ENCODE measurements around the gene EPB41L1.

EPB41L1 gene

GRCh38 chr20:36208257-36208656, 53.7 kb downstream of the EPB41L1 start:
- H3K36me3 Mint-ChIP-seq, result no peaks in the 10 kb centered on the region
- H3K4me3 Mint-ChIP-seq, result no peak overlapping the region
- no peaks in the 10 kb centered on the region for H3K9me3 Mint-ChIP-seq (ENCODE audit: low read depth)
- no peak overlapping the region for H3K27ac Mint-ChIP-seq
- no peaks in the 10 kb centered on the region for H3K4me1 Mint-ChIP-seq (ENCODE audit: low read depth)
- no peaks in the 10 kb centered on the region for H3K27me3 Mint-ChIP-seq

- Mint-ChIP-seq H3K27ac (no peak overlapping the region), H3K27me3 (no peaks in the 10 kb centered on the region), H3K36me3 (no peaks in the 10 kb centered on the region), H3K4me3 (no peak overlapping the region), H3K9me3 (ENCODE audit: low read depth) (no peaks in the 10 kb centered on the region), H3K4me1 (ENCODE audit: low read depth) (no peaks in the 10 kb centered on the region)
Observed at GRCh38 chr20:36210436-36211021, 56.0 kb downstream of the EPB41L1 start.

DNA sequence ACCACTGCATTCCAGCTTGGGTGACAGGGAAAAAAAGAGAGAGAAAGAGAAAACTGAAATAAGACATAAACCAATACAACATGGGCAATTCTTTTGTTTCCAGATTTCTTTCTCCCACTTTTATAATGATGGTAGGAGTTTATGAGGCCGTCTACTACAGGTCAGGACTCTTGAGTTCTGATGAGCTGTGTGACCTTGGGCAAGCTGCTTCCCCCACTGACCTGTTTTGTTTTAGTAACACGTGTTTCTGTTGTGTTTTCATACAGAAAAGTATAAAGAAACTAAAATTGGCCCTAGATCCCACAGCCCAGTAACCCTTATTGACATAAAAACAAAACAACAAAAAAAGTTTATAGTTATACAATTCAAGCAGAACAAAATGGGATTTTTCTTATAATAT, 58.8 kb downstream of the EPB41L1 start:
- Mint-ChIP-seq H3K27me3 (no peaks in the 10 kb centered on the region), H3K36me3 (no peaks in the 10 kb centered on the region), H3K9me3 (ENCODE audit: low read depth) (no peaks in the 10 kb centered on the region), H3K4me3 (no peak overlapping the region), H3K4me1 (ENCODE audit: low read depth) (no peaks in the 10 kb centered on the region), H3K27ac (no peak overlapping the region)

GRCh38 chr20:36214684-36215256, 60.2 kb downstream of the EPB41L1 start:
- no peak overlapping the region for H3K27ac Mint-ChIP-seq
- H3K27me3 Mint-ChIP-seq, result no peaks in the 10 kb centered on the region
- H3K36me3 Mint-ChIP-seq, result no peaks in the 10 kb centered on the region
- no peaks in the 10 kb centered on the region for H3K4me1 Mint-ChIP-seq (ENCODE audit: low read depth)
- no peaks in the 10 kb centered on the region for H3K9me3 Mint-ChIP-seq (ENCODE audit: low read depth)
- no peak overlapping the region for H3K4me3 Mint-ChIP-seq

GRCh38 chr20:36215778-36216177, 61.2 kb downstream of the EPB41L1 start:
- H3K9me3 Mint-ChIP-seq (ENCODE audit: low read depth), result no peaks in the 10 kb centered on the region
- H3K27me3 Mint-ChIP-seq, result no peaks in the 10 kb centered on the region
- no peaks in the 10 kb centered on the region for H3K4me1 Mint-ChIP-seq (ENCODE audit: low read depth)
- no peak overlapping the region for H3K4me3 Mint-ChIP-seq
- no peak overlapping the region for H3K27ac Mint-ChIP-seq
- no peaks in the 10 kb centered on the region for H3K36me3 Mint-ChIP-seq

DNA sequence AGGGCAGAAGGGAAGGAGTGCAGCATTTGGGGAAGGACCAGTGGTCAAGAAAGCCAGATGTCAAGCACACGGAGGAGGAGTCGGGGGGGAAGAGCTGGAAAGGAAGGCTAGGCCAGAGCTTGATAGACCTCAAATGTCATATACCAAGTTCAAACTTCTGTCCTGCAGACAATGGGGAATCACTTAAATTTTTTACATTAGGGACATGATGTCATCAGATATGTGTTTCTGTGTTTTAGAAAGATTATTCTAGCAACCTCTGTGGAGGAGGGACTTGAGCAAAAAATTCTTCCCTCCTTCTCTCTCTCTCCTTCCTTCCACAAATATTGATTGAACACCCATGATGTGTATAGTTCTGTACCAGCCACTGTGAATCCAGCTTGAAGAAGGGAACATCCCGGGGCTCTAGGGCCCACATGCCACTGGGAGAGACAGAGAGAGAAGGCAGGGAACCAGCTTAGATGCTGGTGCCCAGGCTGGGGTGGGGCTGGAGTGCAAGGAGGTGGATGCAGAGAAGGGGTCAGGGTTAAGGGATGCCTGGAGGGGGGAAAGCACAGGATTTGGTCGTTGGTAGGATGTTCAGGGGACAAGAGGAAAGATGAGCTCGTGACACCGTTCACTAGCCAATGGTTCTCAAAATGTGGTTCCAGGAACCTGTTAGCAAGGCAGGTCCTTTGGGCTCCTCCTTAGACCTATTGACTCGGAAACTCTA, 61.9 kb downstream of the EPB41L1 start:
- Mint-ChIP-seq H3K27me3 (no peaks in the 10 kb centered on the region), H3K27ac (no peak overlapping the region), H3K4me1 (ENCODE audit: low read depth) (no peaks in the 10 kb centered on the region)

GRCh38 chr20:36217226-36217625, 62.7 kb downstream of the EPB41L1 start:
- Mint-ChIP-seq H3K36me3 (no peaks in the 10 kb centered on the region), H3K27ac (no peak overlapping the region), H3K4me3 (no peak overlapping the region), H3K4me1 (ENCODE audit: low read depth) (no peaks in the 10 kb centered on the region), H3K9me3 (ENCODE audit: low read depth) (no peaks in the 10 kb centered on the region), H3K27me3 (no peaks in the 10 kb centered on the region)

More for the DNA sequence above, 61.9 kb downstream of the EPB41L1 start:
- no peaks in the 10 kb centered on the region for H3K9me3 Mint-ChIP-seq (ENCODE audit: low read depth)
- H3K36me3 Mint-ChIP-seq, result no peaks in the 10 kb centered on the region
- no peak overlapping the region for H3K4me3 Mint-ChIP-seq

GRCh38 chr20:36218380-36219064, 64.0 kb downstream of the EPB41L1 start:
- H3K27me3 Mint-ChIP-seq, result no peaks in the 10 kb centered on the region
- no peaks in the 10 kb centered on the region for H3K4me1 Mint-ChIP-seq (ENCODE audit: low read depth)
- H3K9me3 Mint-ChIP-seq (ENCODE audit: low read depth), result no peaks in the 10 kb centered on the region
- H3K27ac Mint-ChIP-seq, result no peak overlapping the region
- no peak overlapping the region for H3K4me3 Mint-ChIP-seq
- no peaks in the 10 kb centered on the region for H3K36me3 Mint-ChIP-seq

- Mint-ChIP-seq H3K4me3 (no peak overlapping the region), H3K36me3 (no peaks in the 10 kb centered on the region), H3K9me3 (ENCODE audit: low read depth) (no peaks in the 10 kb centered on the region), H3K27ac (no peak overlapping the region), H3K27me3 (no peaks in the 10 kb centered on the region), H3K4me1 (ENCODE audit: low read depth) (no peaks in the 10 kb centered on the region)
Observed at GRCh38 chr20:36219671-36220220, 65.2 kb downstream of the EPB41L1 start.

GRCh38 chr20:36225666-36226065, 71.1 kb downstream of the EPB41L1 start:
- Mint-ChIP-seq H3K4me1 (ENCODE audit: low read depth) (peaks cover 8% of the 10 kb centered on the region), H3K4me3 (no peak overlapping the region), H3K9me3 (ENCODE audit: low read depth) (no peaks in the 10 kb centered on the region), H3K36me3 (no peaks in the 10 kb centered on the region), H3K27me3 (no peaks in the 10 kb centered on the region), H3K27ac (no peak overlapping the region)

DNA sequence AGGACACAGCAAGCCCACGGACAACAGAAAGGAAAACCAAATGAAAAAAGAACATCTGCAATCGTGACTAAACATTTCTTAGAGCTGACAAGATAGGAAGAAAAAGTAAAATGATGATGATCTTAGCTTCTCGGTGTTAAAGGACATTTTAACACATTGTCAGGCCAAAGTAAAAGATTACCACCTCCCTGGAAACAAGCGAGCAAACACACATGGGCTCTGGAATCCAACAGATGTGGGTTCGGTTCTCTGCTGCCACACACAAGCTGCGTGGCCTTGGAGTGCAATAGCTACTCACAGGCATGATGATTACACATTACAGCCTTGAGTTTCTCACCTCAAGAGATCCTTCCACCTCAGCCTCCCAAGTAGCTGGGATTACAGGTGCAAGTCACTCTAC, 74.2 kb downstream of the EPB41L1 start:
- Mint-ChIP-seq H3K27ac (no peak overlapping the region), H3K9me3 (ENCODE audit: low read depth) (no peaks in the 10 kb centered on the region), H3K4me1 (ENCODE audit: low read depth) (peaks cover 8% of the 10 kb centered on the region), H3K27me3 (peaks cover 1% of the 10 kb centered on the region), H3K4me3 (no peak overlapping the region), H3K36me3 (no peaks in the 10 kb centered on the region)

GRCh38 chr20:36230019-36230418, 75.5 kb downstream of the EPB41L1 start:
- no peak overlapping the region for H3K27ac Mint-ChIP-seq
- H3K36me3 Mint-ChIP-seq, result no peaks in the 10 kb centered on the region
- H3K4me1 Mint-ChIP-seq (ENCODE audit: low read depth), result peaks cover 8% of the 10 kb centered on the region
- H3K9me3 Mint-ChIP-seq (ENCODE audit: low read depth), result no peaks in the 10 kb centered on the region
- H3K27me3 Mint-ChIP-seq, result peaks cover 1% of the 10 kb centered on the region
- H3K4me3 Mint-ChIP-seq, result no peak overlapping the region

- Mint-ChIP-seq H3K27ac (no peak overlapping the region), H3K9me3 (ENCODE audit: low read depth) (no peaks in the 10 kb centered on the region), H3K4me1 (ENCODE audit: low read depth) (peaks cover 10% of the 10 kb centered on the region), H3K36me3 (no peaks in the 10 kb centered on the region), H3K27me3 (peaks cover 1% of the 10 kb centered on the region), H3K4me3 (no peak overlapping the region)
Observed at GRCh38 chr20:36231331-36231730, 76.8 kb downstream of the EPB41L1 start.

- H3K36me3 Mint-ChIP-seq, result no peaks in the 10 kb centered on the region
- no peak overlapping the region for H3K27ac Mint-ChIP-seq
- no peak overlapping the region for H3K4me3 Mint-ChIP-seq
- H3K9me3 Mint-ChIP-seq (ENCODE audit: low read depth), result no peaks in the 10 kb centered on the region
- H3K27me3 Mint-ChIP-seq, result peaks cover 1% of the 10 kb centered on the region
- H3K4me1 Mint-ChIP-seq (ENCODE audit: low read depth), result peaks cover 31% of the 10 kb centered on the region
Observed at GRCh38 chr20:36234771-36235320, 80.3 kb downstream of the EPB41L1 start.
